ENCODE measurements around the gene NLRP2B. TPM values are rescaled to one million over a fixed set of nuclear protein-coding genes. Genes with fewer than 3 reads are reported as not detected.

NLRP2B gene
- total RNA-seq, 1 donor from 2014 or later = not detected

Other genes starting within 250 kb of the NLRP2B start
- gene ZXDB, start 88.2 kb downstream of the NLRP2B start, total RNA-seq = 5.4 TPM
- gene ZXDA, start 230.2 kb upstream of the NLRP2B start, total RNA-seq = 3.7 TPM